Myocyte (in vitro differentiated cells): ENCODE results near the gene SLC37A1. TPM values are rescaled to one million over a fixed set of nuclear protein-coding genes. Genes with fewer than 3 reads are reported as not detected.

Experiments used
- DNase-seq: peaks from one replicate; pipeline ENCODE4 v3.0.0-alpha.2; 2012; ENCODE audit warnings: low read depth
- total RNA-seq: library from RNA; depleted of rRNA; stranded (reverse); fragments of >200 nt; gene quantifications from 2 replicates; pipeline ENCODE4 v1.2.3, GENCODE V29; 2014

The SLC37A1 gene
- total RNA-seq, 1 donor from 2014 or later: not detected

DNA sequence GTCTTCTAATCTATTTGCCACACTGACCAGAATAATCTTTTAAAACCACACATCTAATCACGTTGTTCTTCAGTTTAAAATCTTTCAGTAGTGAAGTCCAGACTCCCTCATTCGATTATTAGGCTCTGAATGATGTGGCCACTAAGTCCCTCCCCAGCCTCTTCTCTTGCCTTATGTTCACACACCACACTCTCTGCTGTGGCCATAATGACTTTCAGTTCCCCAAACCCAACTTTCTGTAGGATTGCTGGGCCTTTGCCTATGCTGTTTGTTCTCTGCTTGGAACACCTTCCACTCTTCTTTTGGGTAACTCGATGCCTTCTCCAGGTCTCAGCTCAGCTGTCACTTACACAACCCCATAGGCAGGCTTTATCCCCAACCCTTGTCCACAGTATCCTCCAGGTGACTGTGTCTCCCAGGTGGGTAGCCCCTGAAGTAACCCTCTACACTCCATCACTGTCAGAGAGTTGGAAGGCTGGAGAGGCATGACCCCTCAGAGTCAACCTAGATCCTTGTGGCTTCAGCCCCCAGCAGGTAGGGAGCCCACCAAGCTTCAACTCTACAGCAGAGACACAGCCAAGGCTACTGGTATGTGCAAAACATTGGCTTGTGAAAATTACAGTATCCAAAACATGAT is 8.4 kb upstream of the SLC37A1 start:
- DNase-seq: no peak

DNA sequence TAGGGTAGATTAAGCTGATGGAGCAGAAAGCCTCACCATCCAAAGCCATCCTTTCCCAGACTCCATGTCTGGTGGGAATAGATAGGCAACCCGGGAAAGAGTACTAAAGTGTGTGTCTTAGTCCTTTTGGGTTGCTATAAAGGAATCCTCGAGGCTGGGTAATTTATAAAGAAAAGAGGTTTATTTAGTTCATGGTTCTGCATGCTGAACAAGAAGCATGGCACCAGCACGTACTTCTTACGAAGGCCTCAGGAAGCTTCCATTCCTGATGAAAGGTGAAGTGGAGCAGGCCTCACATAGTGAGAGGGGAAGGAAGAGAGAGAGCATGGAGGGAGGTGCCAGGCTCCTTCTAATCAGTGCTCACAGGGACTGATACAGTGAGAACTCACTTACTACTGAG is 6.2 kb upstream of the SLC37A1 start:
- DNase-seq: no peak

DNA sequence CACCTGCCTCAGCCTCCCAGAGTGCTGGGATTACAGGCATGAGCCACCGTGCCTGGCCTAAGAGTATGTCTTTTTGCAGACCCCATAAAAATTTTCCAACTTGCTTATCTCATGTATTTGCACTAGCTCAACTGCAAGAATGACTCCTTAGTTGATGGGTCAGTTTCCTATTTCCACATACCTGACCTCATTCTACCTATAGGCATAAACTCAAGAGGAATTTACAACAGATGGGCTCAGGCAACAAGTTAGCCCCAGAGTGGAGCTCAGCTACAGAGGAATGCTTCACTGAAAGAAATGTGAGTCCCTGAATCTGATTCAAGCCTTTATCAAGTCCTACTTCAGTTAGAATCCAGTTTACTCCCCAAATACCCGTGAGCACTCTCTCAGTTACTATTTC is 5.3 kb upstream of the SLC37A1 start:
- no peak for DNase-seq

DNA sequence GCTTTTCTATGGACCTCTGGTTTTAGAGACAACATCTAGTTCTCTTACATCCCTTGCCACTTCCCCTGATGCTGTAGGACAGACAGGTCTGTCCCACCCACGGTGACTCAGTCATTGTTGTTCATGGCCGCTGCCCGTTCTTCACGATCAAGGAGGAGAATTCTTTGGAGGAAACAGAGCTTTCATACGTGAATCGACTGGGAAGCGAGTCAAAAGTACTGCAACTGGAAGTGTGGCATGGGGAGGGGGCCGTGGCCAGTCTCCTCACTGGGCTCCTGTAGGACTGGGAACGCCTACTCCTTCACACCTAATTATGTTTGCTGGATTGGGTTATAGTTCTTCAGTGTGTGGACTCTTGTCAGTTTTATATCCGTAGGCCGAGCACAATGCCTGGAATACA is 4.4 kb upstream of the SLC37A1 start:
- no peak for DNase-seq

DNA sequence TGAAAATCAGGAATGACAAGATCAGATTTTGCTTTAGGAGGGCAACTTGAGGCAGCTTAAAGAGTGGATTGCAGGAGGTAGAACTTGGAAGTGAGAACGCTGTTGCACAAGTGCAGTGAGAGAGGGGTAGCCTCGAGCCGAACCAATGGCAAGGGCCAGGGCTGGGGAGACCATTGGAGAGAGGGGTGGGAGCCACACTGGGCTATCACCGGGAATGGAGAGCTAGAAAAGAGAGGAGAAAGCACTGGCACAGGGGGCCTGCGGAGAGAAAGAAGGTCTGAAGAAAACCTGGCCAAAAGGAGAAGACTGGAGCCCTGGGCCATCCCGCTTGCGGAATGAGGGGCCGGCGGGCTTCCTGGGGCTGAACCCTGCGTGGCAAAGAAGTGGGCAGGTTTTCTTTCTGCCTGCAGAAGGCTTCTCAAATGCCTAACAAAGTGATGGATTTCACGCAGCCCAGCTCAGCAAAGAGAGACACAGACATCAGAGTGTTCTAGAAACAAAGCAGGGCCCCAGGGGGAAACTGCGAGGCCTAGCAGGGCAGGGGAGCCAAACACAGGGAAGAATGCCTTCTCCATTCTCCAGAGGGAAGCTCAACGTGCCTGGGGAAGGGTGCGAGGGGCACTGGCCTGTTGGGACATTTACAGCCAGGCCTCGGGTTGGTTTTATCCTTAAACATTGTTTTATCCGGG is 1.2 kb upstream of the SLC37A1 start:
- DNase-seq: no peak

DNA sequence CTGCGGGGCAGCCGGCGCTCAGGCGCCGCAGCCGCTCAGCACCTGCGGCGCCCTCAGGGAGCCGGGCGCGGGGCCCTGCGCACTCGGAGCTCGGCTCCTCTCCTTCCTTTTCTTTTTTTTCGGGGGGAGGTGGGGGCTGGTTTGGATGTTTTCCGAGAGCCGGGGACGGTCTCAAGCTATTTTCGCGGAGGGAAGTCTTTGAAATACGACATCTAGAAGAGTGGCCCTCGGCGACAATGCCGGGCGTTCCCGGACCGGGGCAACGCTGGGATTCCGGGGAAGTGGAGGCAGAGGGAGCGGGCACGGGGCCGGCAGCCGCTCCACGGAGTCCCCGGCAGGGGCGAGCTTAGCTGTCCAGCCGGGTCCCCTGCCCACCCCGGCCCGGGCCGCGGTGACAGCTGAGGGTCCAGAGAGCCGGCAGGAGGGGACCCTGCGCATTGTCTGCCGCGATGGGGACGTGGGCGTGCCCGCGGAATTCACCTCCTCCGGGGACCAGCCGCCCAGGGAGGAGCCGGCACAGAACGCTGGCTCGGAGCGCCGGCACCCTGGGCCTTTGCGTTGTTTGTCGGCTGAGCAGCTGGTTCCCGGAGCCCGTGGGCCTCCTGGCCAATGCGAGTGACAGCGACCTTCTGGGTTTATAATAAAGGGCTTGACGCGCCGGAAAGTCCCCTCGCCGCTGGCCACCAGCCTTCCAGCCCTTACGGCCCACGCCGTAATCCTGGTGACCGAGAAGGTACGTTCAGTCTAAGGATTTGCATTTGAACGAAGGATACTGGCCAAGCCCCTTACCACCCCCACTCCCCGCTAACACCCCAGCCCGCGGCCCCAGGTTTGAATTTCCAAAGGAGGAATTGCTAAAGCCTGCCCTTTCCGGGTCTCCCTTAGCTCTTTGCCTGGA is 582 bp downstream of the SLC37A1 start:
- no peak for DNase-seq

DNA sequence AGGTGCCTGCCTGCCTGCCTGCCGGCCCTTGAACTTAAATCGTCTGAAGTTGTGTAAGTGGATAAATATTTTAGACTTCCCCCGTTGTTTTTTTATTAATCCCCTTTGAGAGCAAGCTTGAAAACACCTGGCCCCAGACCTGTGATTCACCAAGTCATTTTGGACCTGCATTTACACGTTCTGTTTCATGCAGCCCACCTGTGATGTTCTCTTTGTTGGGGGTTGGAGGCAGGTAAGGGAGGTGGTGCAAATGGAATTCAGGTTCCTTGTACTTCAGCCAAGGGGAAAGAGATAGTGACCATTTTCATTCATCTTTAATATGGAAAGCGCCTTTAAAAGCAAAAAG is 1.2 kb downstream of the SLC37A1 start:
- no peak for DNase-seq

DNA sequence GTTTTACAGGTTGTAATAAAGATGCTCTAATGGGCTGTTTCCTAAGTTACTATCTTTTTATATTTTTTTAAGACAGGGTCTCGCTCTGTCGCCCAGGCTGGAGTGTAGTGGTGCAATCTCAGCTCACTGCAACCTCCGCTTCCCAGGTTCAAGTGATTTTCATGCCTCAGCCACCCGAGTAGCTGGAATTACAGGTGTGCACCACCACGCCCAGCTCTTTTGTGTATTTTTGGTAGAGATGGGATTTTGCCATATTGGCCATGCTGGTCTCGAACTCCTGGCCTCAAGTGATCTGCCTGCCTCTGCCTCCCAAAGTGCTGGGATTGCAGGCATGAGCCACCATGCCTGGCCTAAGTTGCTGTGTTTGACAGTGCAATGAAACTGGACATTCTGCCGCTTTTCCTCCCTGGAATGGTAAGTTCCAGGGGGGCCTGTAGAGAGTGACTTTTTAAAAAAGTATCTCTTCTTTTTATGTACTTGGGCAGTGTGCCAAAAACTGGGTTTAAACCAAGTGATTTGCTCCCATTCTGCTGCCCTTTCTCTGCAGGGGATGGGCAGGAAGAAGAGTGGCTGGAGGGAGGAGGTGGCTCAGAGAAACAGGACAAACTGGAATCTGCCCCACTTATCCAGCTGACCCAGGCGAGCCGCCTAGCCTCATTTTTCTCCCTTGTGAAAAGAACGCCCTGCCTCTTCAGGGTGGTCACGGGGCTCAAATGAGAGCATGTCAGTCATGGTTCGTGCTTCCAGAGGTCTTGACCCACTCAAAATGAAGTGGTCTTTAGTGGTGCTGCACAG is 2.3 kb downstream of the SLC37A1 start:
- no peak for DNase-seq

DNA sequence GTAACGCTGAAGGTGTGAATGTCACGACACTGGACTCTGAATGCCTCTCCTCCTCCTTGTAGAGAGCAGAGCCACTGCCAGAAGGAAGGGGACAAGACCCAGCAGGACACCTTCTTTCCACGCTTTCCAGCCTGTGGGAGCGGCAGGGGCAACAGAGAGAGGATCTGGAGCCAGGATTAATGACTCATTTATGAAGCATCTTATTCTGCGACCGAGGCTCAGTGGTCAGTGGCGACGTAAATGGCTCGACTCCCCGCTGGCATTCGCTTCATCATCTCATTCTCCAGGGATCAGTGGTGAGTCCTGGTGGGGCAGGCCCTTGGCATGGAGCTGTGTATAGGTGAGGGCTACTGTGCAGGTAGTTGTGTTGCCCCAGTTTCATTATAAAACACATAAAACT is 4.6 kb downstream of the SLC37A1 start:
- DNase-seq: peak; percentile 70

DNA sequence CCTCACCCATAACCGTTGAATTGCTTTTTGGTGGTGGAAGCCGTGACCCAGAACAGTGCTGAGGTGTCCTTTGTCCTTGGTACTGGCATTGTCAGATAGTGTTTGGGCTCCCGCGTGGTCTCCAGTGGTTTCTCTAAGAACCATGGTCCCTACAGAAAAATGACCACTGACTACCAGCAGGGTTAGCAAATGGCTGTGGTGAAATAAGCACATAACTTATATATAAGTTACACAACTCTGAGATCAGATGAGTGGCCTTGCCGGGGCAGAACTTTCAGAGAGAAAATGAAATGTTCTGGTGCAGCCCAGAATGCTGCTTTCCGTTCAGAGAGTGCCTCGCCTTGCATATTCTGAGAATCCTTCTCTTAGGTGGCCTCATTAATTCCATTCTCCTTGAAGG is 5.0 kb downstream of the SLC37A1 start:
- no peak for DNase-seq

DNA sequence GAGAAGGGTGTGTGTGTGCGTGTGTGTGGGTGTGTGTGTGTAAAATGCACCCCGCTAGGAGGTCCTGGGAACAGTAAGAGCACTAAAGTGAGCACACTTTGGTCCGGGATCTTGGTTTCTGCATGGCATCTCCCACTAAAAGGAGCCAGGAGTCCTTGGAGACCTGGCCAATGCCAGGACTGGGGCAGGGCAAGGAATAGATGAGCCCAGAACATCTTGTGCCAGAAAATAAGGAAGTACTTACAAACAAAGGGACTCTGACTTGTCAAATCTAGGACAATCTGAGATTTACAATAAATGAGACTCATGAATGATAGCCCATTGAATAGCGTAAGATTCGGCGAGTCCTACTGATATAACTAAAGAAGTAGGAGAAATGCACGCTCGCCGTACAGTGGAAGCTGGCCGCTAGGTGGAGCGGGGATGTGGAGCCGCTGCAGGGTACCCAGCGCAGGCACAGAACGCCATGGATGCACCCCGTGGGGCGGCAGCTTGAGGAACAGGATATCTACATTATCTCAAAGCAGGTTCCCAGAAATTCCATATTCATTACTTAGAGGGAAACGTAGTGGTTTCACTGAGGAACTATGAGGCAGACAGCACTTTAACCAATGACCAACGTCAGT is 7.1 kb downstream of the SLC37A1 start:
- no peak for DNase-seq

DNA sequence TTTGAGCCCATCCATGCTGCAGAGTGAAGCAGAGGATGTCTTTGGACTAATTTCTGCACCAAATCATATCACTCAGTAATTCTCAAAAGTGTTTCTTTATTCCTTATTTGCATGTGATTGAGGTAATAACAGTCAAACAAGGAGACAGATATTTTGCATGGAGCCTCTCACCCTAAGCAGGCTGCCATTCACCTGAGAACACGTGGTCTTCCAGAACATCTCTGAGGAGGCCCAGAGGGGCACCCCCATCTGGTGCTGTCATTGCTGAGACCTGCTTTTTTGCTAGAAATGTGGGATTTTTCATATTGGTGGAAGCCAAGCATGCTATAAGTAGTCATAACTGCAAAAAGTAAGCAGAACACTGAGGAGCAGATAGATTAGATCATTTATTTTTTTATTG is 7.7 kb downstream of the SLC37A1 start:
- no peak for DNase-seq

DNA sequence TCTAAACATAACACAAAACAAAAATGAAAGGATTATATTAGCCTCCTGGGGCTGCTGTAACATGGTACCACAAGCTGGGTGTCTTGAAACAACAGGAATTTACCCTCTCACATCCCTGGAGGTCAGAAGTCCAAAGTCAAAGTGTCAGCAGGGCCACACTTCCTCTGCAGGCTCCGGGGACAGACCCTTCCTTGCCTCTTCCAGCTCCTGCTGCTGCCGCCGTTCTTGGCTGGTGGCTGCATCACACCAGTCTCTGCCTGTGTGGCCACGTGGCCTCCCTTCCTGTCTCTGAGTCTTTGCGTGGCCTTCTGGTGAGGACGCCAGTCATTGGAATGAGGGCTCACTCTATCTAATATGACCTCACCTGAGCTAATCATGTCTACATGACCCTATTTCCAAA is 8.2 kb downstream of the SLC37A1 start:
- DNase-seq: no peak

DNA sequence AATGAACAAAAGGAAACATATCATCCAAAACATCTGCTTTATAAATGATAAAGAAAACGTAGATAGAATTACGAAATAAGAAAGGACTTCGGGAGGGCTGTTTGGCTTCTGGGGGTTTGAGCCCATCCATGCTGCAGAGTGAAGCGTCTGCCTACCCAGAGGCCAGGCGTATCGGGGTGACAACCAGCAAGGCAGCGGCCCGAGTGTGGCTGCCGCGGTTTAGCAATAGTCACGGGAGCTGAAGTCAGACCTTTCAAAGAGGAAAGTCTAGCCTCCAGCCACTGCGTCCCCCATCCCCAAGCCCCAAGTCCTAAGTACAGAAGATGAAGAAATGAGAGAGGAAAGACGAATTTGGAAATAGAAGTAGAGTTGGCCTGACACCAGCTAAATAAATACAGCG is 8.6 kb downstream of the SLC37A1 start:
- DNase-seq: no peak

DNA sequence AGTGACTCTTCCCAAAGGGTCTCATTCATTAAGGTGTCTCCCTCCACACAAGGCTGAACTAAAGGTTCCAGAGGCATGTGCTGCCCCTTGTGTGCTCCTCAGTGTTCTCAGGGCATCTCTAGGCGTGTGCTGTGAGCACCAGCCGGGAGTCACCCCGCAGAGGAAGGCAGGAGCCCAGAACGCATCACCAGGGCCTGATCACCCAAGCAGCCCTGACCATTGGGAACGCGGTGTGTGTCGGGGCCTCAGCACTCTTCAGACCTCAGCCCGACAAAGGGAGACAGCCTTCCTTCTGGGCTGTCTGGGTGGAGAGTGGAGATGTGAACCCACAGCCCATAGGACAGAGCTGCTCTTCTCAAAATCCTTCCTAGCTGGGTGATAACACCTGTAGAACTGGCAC is 9.1 kb downstream of the SLC37A1 start:
- no peak for DNase-seq

DNA sequence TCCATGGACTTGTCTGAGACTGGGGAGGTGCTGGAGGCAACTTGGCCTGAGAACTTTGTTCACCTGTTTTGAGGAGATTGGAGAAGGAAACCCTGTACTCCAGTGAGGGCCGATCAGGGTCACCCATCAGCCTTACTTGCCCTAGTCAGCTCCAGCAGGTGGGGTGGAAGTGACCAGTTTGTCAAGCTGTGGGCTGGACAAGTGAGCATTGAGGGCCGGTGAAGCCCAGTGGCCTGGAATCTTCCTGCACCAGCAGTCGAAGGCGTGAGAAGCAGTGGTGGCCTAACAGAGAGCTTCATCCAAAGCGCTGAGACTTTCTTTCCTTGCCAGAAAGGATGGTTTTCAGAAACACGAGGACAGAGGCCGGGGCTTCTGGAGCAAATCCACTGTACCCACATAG is 9.6 kb downstream of the SLC37A1 start:
- no peak for DNase-seq

DNA sequence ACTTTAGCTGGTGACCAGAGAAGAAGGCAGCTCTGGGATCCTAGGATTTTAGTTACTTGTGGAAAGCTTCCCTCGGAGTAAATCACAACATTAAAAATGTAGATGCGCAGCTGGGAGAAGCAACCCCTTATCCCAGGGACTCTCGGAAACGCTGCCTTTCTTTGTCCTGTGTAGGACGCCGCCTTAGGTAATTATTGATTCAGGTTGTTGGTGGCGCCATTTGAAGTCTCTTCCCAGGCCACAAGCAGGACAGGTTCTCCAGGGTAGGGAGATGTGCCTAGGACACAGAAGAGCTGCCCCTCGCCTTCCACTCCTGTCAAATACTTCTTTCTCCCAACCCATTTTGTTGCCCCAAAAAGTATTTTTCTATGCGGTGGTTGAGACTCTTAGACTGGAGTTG is 10.3 kb downstream of the SLC37A1 start:
- no peak for DNase-seq

DNA sequence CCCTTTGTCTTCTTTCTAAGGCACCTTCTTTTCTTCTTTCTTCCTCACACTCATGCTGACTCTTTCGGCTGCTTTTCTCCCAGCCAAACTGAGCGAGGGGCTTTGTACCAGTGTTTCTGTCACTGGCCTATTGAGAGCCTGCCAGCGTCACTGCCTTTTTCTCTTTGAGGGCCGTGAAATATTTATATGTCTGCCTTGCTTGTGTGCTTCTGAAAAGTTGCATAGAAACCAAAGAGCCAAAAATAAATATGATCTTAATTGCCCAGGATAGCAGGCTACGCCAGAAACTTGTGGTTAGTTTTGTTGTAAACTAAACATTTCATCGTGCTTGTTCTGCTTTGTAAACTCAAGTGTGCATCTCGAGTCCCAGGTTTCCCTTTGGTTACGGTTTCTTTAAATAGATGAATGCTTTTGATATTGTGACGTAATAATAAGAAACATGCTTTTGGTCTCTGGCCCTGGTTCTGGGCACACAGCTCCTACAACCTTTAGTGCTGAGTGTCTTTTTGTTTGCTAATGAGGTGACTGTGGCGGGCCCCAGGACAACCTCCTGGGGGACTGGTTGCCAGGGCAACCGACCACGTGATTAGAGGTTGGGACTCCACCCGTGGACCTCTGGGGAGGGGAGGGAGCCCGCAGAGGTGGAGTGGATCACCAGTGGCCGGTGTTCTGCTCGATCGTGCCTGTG is 10.8 kb downstream of the SLC37A1 start:
- DNase-seq: peak; percentile 37

DNA sequence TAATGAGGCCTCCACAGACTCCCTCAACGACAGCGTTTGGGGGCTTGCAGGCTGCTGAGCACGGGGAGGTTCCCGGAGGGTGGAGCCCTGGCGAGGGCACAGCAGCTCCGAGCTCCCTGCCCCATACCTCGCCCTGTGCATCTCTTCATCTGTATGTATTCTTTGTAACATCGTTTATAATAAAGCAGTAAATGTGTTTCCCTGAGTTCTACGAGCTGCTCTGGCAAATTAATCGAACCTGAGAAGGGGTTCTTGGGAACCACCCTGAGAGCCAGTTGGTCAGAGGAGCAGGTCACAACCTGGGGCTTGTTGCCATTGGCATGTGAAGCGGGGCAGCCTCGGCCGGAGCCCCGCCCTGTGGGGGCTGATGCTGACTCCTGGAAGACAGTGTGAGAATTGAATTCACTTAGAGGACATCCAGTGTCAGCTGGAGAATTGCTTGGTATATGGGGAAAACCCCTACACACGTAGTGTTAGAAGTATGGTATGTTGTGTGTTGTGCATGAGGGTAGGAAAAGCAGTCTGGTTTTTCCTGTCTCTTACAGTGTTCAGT is 11.5 kb downstream of the SLC37A1 start:
- DNase-seq: no peak

DNA sequence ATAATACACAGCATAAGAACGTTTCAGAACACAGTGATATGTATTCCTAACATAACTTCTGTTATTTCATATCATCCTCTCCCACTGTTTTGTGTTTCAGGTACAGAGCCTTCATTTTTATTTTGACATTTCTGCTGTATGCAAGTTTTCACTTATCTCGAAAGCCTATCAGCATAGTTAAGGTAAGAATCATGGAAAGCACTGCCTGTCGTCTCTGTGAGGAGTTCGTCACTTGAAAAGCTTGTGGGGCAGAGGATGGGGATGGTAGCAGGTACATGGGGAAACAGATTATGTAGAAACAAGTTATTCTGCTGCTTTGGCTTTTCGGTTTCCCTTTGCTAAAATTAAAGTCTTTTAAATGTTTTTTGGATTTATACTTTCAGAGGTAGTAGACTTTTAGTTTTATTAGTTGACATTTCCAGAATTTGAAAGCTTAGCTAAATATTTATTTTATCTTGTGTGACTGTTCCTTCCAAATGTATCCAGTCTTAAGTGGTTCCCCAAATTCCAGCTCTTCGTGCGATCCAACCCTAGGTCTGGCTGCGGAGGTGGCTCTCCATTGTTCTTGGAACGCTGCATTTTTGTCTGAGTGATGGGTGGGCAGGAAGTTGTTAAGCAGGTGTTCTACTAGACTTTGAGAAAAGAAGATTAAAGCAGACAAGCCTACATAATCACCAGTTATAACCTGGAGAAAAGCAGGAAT is 12.2 kb downstream of the SLC37A1 start:
- no peak for DNase-seq
